ENCODE data around the gene LDLRAD3. TPM values are rescaled to one million over a fixed set of nuclear protein-coding genes. Genes with fewer than 3 reads are reported as not detected.

The LDLRAD3 gene
- total RNA-seq, 1 experiment from 2014 or later = 15.3 TPM

- CTCF ChIA-PET = interaction anchor here (0.6 kb wide), 1 partner anchor 76 kb away, joined by 7 read pairs; no protein-coding TSS in a partner anchor
- H3K4me2 ChIP-seq (ENCODE audit: low read length) = no peak overlapping the region
- H3K4me1 ChIP-seq (ENCODE audit: insufficient read depth, low read length) = no peaks in the 10 kb centered on the region
- H3K79me2 ChIP-seq (ENCODE audit: low read length) = no peaks in the 10 kb centered on the region
- H3K27ac ChIP-seq (ENCODE audit: low read length) = no peak overlapping the region
- DNase-seq (no peak), ATAC-seq (no peak)
- H3K36me3 ChIP-seq (ENCODE audit: low read depth, low read length) = no peaks in the 10 kb centered on the region
- no peak for TF ChIP-seq EZH2phosphoT487 (IDR thresholded peaks at IDR 0.05; ENCODE audit: borderline replicate concordance, low read length)
- no peaks in the 10 kb centered on the region for H3K9me3 ChIP-seq (ENCODE audit: low read length)
- H3K9ac ChIP-seq (ENCODE audit: low read length) = no peak overlapping the region
- POLR2A ChIA-PET (ENCODE audit: unreplicated experiment) = no interaction called here
- intact Hi-C loops (cut with micrococcal nuclease) = no loop called here
- H3F3A ChIP-seq (ENCODE audit: low read length, unreplicated experiment) = no peaks in the 10 kb centered on the region
- H3K27me3 ChIP-seq (ENCODE audit: low read length) = no peaks in the 10 kb centered on the region
- BruUV-seq (replicated peaks) = no TSS peak
- H3K9me2 ChIP-seq (replicated peaks; ENCODE audit: low read length) = no peaks in the 10 kb centered on the region
- no peaks in the 10 kb centered on the region for H4K20me1 ChIP-seq (ENCODE audit: low read length)
- H3K4me3 ChIP-seq (ENCODE audit: low read length) = no peak overlapping the region
- no peak overlapping the region for H2AFZ ChIP-seq (ENCODE audit: low read length)
Measured at GRCh38 chr11:36191941-36192340, 248.1 kb downstream of the LDLRAD3 start.

GRCh38 chr11:36192425-36193289, 248.8 kb downstream of the LDLRAD3 start:
- H3F3A ChIP-seq (ENCODE audit: low read length, unreplicated experiment) = no peaks in the 10 kb centered on the region
- H3K27ac ChIP-seq (ENCODE audit: low read length) = no peak overlapping the region
- H3K4me1 ChIP-seq (ENCODE audit: insufficient read depth, low read length) = no peaks in the 10 kb centered on the region
- no peaks in the 10 kb centered on the region for H3K36me3 ChIP-seq (ENCODE audit: low read depth, low read length)
- BruUV-seq (replicated peaks) = no TSS peak
- H3K79me2 ChIP-seq (ENCODE audit: low read length) = no peaks in the 10 kb centered on the region
- no peaks in the 10 kb centered on the region for H3K9me2 ChIP-seq (replicated peaks; ENCODE audit: low read length)
- no peak overlapping the region for H3K9ac ChIP-seq (ENCODE audit: low read length)
- H3K4me2 ChIP-seq (ENCODE audit: low read length) = no peak overlapping the region
- H3K4me3 ChIP-seq (ENCODE audit: low read length) = no peak overlapping the region
- no peak overlapping the region for H2AFZ ChIP-seq (ENCODE audit: low read length)
- H3K9me3 ChIP-seq (ENCODE audit: low read length) = no peaks in the 10 kb centered on the region
- intact Hi-C loops (cut with micrococcal nuclease) = no loop called here
- no peak for TF ChIP-seq EZH2 (IDR thresholded peaks at IDR 0.05; ENCODE audit: low read length, unreplicated experiment)
- TF ChIP-seq EZH2phosphoT487 (IDR thresholded peaks at IDR 0.05; ENCODE audit: borderline replicate concordance, low read length) = no peak
- TF ChIP-seq CTCF (conservative IDR thresholded peaks at IDR 0.05; ENCODE audit: low read depth, low read length) = no peak
- DNase-seq = no peak
- ChIA-PET POLR2A (ENCODE audit: unreplicated experiment) (no interaction called here), CTCF (interaction anchor here (0.6 kb wide), 1 partner anchor 75 kb away, joined by 7 read pairs; no protein-coding TSS in a partner anchor)
- no peaks in the 10 kb centered on the region for H3K27me3 ChIP-seq (ENCODE audit: low read length)
- no peak for ATAC-seq
- no peaks in the 10 kb centered on the region for H4K20me1 ChIP-seq (ENCODE audit: low read length)

GRCh38 chr11:36193290-36193619, 249.4 kb downstream of the LDLRAD3 start:
- ChIA-PET POLR2A (ENCODE audit: unreplicated experiment) (no interaction called here), CTCF (no interaction called here)
- no peaks in the 10 kb centered on the region for H3K4me1 ChIP-seq (ENCODE audit: insufficient read depth, low read length)
- H3K9ac ChIP-seq (ENCODE audit: low read length) = no peak overlapping the region
- no peaks in the 10 kb centered on the region for H3K79me2 ChIP-seq (ENCODE audit: low read length)
- no peaks in the 10 kb centered on the region for H3K27me3 ChIP-seq (ENCODE audit: low read length)
- no peak overlapping the region for H2AFZ ChIP-seq (ENCODE audit: low read length)
- no peak for ATAC-seq
- H3F3A ChIP-seq (ENCODE audit: low read length, unreplicated experiment) = no peaks in the 10 kb centered on the region
- no peaks in the 10 kb centered on the region for H3K9me2 ChIP-seq (replicated peaks; ENCODE audit: low read length)
- no peak for TF ChIP-seq EZH2phosphoT487 (IDR thresholded peaks at IDR 0.05; ENCODE audit: borderline replicate concordance, low read length)
- TF ChIP-seq EZH2 (IDR thresholded peaks at IDR 0.05; ENCODE audit: low read length, unreplicated experiment) = no peak
- TF ChIP-seq CTCF (conservative IDR thresholded peaks at IDR 0.05; ENCODE audit: low read depth, low read length) = no peak
- intact Hi-C loops (cut with micrococcal nuclease) = no loop called here
- DNase-seq = no peak
- no peak overlapping the region for H3K4me2 ChIP-seq (ENCODE audit: low read length)
- no peaks in the 10 kb centered on the region for H3K9me3 ChIP-seq (ENCODE audit: low read length)
- no TSS peak for BruUV-seq (replicated peaks)
- H3K36me3 ChIP-seq (ENCODE audit: low read depth, low read length) = no peaks in the 10 kb centered on the region
- H3K27ac ChIP-seq (ENCODE audit: low read length) = no peak overlapping the region
- H4K20me1 ChIP-seq (ENCODE audit: low read length) = no peaks in the 10 kb centered on the region
- H3K4me3 ChIP-seq (ENCODE audit: low read length) = no peak overlapping the region

Data from PC-3 (cell line).